Measurements from ENCODE around the gene PPP1R14B. TPM values are rescaled to one million over a fixed set of nuclear protein-coding genes. Genes with fewer than 3 reads are reported as not detected.

Gene PPP1R14B
- total and polyA plus RNA-seq, 2 of the 13 experiments (the other 11 are each of a cell fraction or from before 2014, with no cell fraction given), result 110 to 148 TPM

DNA sequence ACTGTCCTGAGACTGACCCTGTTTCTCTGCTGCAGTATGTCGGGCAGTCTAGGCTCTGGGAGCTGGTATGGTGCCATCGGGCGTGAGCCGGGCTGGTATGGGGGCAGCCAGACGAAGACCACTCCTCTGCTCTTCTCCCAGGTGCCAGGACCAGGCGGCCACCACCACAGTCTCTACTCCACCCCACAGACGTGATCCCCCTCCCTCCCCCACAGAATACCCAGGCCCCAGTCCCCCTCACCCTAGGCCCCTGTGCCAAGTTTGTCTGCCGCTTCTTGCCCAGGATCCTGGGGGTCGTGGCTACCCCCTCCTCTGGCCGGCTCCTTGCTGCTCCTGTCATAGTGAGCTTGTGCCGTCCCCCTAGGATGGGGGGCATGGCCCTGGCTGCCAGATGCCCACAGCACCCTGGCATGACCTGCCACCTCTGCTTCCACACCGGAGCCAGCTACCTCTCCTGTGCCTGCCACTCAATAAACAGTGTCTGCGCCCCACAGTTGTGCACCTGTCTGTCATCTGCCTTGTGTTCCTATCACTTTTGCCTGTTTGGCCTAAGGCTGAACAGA is 42.3 kb upstream of the PPP1R14B start:
- ChIA-PET POLR2A (interaction anchor here (1.0 to 2.0 kb wide), 2 partner anchors 18 to 48 kb away, joined by 4 to 11 read pairs; no protein-coding TSS in a partner anchor), CTCF (ENCODE audit: low intra/inter-chr PET ratio, low total read pairs) (no interaction called here)
- Histone ChIP-seq H3K4me2 (ENCODE audit: low read depth, low read length) (no peak overlapping the region), H3K9ac (ENCODE audit: insufficient read depth, low read depth, low read length) (no peak overlapping the region), H3K36me3 (replicated peaks in 1 of 2; ENCODE audit: control insufficient read depth in 1 of 2, insufficient read depth in 2 of 2, low read length in 2 of 2) (no peaks in the 10 kb centered on the region), H3K27me3 (ENCODE audit: control insufficient read depth in 1 of 2, insufficient read depth in 2 of 2, low read length in 2 of 2) (peaks cover 13 to 39% of the 10 kb centered on the region in 2 experiments), H3K4me3 (replicated peaks in 1 of 3; ENCODE audit: insufficient read depth in 1 of 3, low read depth in 2 of 3, low read length in 3 of 3) (no peak overlapping the region), H4K20me1 (ENCODE audit: insufficient read depth, low read length) (no peaks in the 10 kb centered on the region), H3K9me3 (ENCODE audit: low read length) (no peaks in the 10 kb centered on the region), H3K79me2 (ENCODE audit: insufficient read depth, low read length) (no peaks in the 10 kb centered on the region), H2AFZ (ENCODE audit: low read length) (no peak overlapping the region), H3K27ac (ENCODE audit: extremely low read length, insufficient read depth, low read length) (no peak overlapping the region), H3K4me1 (ENCODE audit: insufficient read depth, low read length) (peaks cover 23% of the 10 kb centered on the region; the same call in 1 of the 2 replicates)
- BruUV-seq (replicated peaks), result no TSS peak
- no peak for DNase-seq (ENCODE audit: low spot score)
- WGBS (ENCODE audit: low lambda C conversion rate), result 67% methylated on average over 4 of the region's 13 CpGs
- TF ChIP-seq ZNF672 (CRISPR knock-in tag; IDR thresholded peaks at IDR 0.05), result no peak
- TF ChIP-seq, protein P1, sequence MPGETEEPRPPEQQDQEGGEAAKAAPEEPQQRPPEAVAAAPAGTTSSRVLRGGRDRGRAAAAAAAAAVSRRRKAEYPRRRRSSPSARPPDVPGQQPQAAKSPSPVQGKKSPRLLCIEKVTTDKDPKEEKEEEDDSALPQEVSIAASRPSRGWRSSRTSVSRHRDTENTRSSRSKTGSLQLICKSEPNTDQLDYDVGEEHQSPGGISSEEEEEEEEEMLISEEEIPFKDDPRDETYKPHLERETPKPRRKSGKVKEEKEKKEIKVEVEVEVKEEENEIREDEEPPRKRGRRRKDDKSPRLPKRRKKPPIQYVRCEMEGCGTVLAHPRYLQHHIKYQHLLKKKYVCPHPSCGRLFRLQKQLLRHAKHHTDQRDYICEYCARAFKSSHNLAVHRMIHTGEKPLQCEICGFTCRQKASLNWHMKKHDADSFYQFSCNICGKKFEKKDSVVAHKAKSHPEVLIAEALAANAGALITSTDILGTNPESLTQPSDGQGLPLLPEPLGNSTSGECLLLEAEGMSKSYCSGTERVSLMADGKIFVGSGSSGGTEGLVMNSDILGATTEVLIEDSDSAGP (CRISPR knock-in tag; IDR thresholded peaks at IDR 0.05; ENCODE audit: borderline replicate concordance), result no peak
- no peak for TF ChIP-seq MIER2 (CRISPR knock-in tag; IDR thresholded peaks at IDR 0.05)
- no peak for TF ChIP-seq AGO2 (optimal IDR thresholded peaks at IDR 0.05; ENCODE audit: low read depth, low read length)
- TF ChIP-seq, protein P2, sequence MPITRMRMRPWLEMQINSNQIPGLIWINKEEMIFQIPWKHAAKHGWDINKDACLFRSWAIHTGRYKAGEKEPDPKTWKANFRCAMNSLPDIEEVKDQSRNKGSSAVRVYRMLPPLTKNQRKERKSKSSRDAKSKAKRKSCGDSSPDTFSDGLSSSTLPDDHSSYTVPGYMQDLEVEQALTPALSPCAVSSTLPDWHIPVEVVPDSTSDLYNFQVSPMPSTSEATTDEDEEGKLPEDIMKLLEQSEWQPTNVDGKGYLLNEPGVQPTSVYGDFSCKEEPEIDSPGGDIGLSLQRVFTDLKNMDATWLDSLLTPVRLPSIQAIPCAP (CRISPR knock-in tag; IDR thresholded peaks at IDR 0.05; ENCODE audit: low read depth), result no peak
- no peak for TF ChIP-seq FOXJ3 (CRISPR knock-in tag; IDR thresholded peaks at IDR 0.05; ENCODE audit: borderline replicate concordance)
- no peak for TF ChIP-seq FOXP1 (IDR thresholded peaks at IDR 0.05)
- TF ChIP-seq FOXP1 (CRISPR knock-in tag; IDR thresholded peaks at IDR 0.05), result no peak
- TF ChIP-seq ZNF841 (CRISPR knock-in tag; IDR thresholded peaks at IDR 0.05; ENCODE audit: borderline replicate concordance), result no peak
- TF ChIP-seq HDAC6 (IDR thresholded peaks at IDR 0.05; ENCODE audit: low read depth, low read length), result no peak
- no peak for TF ChIP-seq ARNT (IDR thresholded peaks at IDR 0.05)
- TF ChIP-seq, protein P3, sequence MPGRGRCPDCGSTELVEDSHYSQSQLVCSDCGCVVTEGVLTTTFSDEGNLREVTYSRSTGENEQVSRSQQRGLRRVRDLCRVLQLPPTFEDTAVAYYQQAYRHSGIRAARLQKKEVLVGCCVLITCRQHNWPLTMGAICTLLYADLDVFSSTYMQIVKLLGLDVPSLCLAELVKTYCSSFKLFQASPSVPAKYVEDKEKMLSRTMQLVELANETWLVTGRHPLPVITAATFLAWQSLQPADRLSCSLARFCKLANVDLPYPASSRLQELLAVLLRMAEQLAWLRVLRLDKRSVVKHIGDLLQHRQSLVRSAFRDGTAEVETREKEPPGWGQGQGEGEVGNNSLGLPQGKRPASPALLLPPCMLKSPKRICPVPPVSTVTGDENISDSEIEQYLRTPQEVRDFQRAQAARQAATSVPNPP (CRISPR knock-in tag; IDR thresholded peaks at IDR 0.05), result no peak
- no peak for TF ChIP-seq WIZ (CRISPR knock-in tag; IDR thresholded peaks at IDR 0.05)
- TF ChIP-seq ZNF263 (CRISPR knock-in tag; IDR thresholded peaks at IDR 0.05), result no peak
- TF ChIP-seq, protein P4, sequence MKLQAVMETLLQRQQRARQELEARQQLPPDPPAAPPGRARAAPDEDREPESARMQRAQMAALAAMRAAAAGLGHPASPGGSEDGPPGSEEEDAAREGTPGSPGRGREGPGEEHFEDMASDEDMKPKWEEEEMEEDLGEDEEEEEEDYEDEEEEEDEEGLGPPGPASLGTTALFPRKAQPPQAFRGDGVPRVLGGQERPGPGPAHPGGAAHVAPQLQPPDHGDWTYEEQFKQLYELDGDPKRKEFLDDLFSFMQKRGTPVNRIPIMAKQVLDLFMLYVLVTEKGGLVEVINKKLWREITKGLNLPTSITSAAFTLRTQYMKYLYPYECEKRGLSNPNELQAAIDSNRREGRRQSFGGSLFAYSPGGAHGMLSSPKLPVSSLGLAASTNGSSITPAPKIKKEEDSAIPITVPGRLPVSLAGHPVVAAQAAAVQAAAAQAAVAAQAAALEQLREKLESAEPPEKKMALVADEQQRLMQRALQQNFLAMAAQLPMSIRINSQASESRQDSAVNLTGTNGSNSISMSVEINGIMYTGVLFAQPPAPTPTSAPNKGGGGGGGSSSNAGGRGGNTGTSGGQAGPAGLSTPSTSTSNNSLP (IDR thresholded peaks at IDR 0.05; ENCODE audit: low read depth, low read length), result no peak
- ATAC-seq, result no peak
- in situ Hi-C loops (cut with HindIII; ENCODE audit: extremely low pct_ligation_motif_present, low pct_unique_long_range_greater_than_20kb), result no loop called here
- FAIRE-seq, result no peak
- intact Hi-C loops (cut with micrococcal nuclease; ENCODE audit: unreplicated experiment), result no loop called here

Measured in HepG2 (cell line).